Kidney glomerular epithelial cell (primary cell): ENCODE measurements around the gene ZBTB4.
"Not testable (repeated sequence)": the region's sequence is repeated elsewhere in the genome, so short reads cannot be mapped to it uniquely, and the experiment has no call there.

Experiments
- DNase-seq: peaks from one replicate; lab custom pipeline; 2025; lab: John Stamatoyannopoulos, UW

Gene ZBTB4

GRCh38 chr17:7470457-7470973, 8.9 kb downstream of the ZBTB4 start:
- not testable (repeated sequence) for DNase-seq

GRCh38 chr17:7469843-7470242, 9.6 kb downstream of the ZBTB4 start:
- DNase-seq = not testable (repeated sequence)

- no peak for DNase-seq
Measured at GRCh38 chr17:7468804-7469389, 10.5 kb downstream of the ZBTB4 start.

GRCh38 chr17:7468290-7468689, 11.1 kb downstream of the ZBTB4 start:
- no peak for DNase-seq

GRCh38 chr17:7467498-7467897, 11.9 kb downstream of the ZBTB4 start:
- no peak for DNase-seq

- peak; percentile 28 for DNase-seq
Measured at GRCh38 chr17:7466639-7467341, 12.6 kb downstream of the ZBTB4 start.

GRCh38 chr17:7466318-7466638, 13.2 kb downstream of the ZBTB4 start:
- no peak for DNase-seq

GRCh38 chr17:7465597-7466275, 13.7 kb downstream of the ZBTB4 start:
- no peak for DNase-seq

- no peak for DNase-seq
Measured at GRCh38 chr17:7464081-7464480, 15.3 kb downstream of the ZBTB4 start.

- DNase-seq = no peak
Measured at GRCh38 chr17:7463372-7463846, 16.0 kb downstream of the ZBTB4 start.

GRCh38 chr17:7462474-7463371, 16.7 kb downstream of the ZBTB4 start:
- DNase-seq = no peak

- no peak for DNase-seq
Measured at GRCh38 chr17:7460850-7461660, 18.4 kb downstream of the ZBTB4 start.

GRCh38 chr17:7459961-7460545, 19.4 kb downstream of the ZBTB4 start:
- DNase-seq = no peak

- no peak for DNase-seq
Measured at GRCh38 chr17:7448461-7448860, 31.0 kb downstream of the ZBTB4 start.

GRCh38 chr17:7445619-7445968, 33.8 kb downstream of the ZBTB4 start:
- DNase-seq = no peak

- no peak for DNase-seq
Measured at GRCh38 chr17:7444682-7445618, 34.5 kb downstream of the ZBTB4 start, which contains the start of gene CHRNB1. TSS of gene CHRNB1 (plus strand) at chr17:7445061. CDS start at chr17:7445128, 67 bp downstream.

GRCh38 chr17:7443499-7444485, 35.6 kb downstream of the ZBTB4 start:
- DNase-seq = no peak

GRCh38 chr17:7442142-7442541, 37.3 kb downstream of the ZBTB4 start:
- DNase-seq = no peak
